GM12873 (cell line): ENCODE measurements around the gene MRTFA.

Experiments used
- CTCF ChIP-seq: IDR thresholded peaks from 2 replicates; pipeline ENCODE4 v1.5.1; 2012; ENCODE audit warnings: low read depth, mild to moderate bottlenecking, moderate library complexity, low read length, control low read depth; ENCODE audit not compliant: insufficient read depth; ENCODE audit errors: missing control alignments

MRTFA gene

DNA sequence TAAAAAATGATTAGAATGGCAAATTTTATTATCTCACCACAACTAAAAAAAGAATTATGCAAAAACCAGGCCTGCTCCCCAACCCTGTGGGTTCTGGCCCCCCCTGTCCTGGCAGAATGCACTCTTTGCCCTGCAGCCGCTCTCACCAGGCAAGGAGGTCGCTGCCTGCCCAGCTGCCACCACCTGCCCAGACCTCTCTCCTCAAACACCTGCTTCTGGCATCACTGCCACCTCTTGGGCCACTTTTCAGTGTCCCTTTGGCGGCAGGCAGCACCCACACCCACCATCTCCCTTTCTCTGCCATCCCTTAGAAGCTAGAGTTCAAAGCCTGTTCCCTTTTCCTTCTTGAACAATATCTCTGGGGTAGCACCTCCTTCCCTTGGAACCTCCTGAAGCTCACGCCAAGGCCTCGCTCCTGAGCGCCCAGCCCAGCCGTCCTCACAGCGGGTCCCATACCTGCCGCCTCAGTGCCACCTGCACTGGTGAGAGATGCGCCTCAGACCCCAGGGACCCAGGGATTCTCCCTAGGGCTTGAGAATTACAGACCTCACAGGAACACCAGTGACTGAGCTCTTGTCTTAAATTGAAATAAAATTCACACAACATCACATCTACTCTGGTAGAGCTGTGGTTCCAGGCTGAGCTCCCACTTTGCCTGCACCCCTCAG is 221.5 kb downstream of the MRTFA start:
- TF ChIP-seq CTCF = no peak

GRCh38 chr22:40414311-40414710 is 222.2 kb downstream of the MRTFA start:
- TF ChIP-seq CTCF = no peak

- no peak for TF ChIP-seq CTCF
Observed at GRCh38 chr22:40413873-40414272, 222.6 kb downstream of the MRTFA start.

DNA sequence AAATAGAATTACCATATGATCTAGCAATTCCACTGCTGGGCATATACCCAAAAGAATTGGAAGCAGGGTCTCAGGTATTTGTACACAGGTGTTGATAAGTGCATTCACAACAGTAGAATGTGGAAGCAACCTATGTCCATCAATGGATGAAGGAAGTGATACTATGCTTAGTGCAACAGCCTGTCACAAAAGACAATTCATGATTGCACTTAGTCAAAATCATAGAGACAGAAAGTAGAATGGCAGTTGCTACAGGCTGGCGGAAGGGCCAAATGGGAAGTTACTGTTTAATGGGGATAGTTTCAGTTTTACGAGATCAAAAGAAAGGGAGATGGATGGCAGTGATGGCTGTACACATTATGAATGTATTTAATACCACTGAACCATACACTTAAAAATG is 224.1 kb downstream of the MRTFA start:
- TF ChIP-seq CTCF = no peak

DNA sequence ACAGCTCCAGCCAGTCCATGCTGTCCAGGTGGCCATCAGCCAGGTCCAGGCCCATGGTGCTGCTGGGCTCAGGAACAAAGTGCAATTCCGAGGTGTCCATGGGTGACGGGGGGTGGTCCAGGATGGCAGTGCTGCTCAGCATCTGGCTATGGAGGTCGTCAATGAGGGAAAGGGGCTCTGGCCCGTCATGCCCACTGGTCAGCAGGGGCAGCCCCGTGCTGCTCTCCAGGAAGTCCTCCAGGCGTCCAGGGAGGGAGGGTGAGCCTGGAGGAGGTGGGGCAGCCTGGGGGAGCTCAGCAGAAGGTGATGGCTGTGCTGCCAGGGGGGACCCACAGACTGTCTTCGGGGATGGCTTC is 225.0 kb downstream of the MRTFA start:
- no peak for TF ChIP-seq CTCF

DNA sequence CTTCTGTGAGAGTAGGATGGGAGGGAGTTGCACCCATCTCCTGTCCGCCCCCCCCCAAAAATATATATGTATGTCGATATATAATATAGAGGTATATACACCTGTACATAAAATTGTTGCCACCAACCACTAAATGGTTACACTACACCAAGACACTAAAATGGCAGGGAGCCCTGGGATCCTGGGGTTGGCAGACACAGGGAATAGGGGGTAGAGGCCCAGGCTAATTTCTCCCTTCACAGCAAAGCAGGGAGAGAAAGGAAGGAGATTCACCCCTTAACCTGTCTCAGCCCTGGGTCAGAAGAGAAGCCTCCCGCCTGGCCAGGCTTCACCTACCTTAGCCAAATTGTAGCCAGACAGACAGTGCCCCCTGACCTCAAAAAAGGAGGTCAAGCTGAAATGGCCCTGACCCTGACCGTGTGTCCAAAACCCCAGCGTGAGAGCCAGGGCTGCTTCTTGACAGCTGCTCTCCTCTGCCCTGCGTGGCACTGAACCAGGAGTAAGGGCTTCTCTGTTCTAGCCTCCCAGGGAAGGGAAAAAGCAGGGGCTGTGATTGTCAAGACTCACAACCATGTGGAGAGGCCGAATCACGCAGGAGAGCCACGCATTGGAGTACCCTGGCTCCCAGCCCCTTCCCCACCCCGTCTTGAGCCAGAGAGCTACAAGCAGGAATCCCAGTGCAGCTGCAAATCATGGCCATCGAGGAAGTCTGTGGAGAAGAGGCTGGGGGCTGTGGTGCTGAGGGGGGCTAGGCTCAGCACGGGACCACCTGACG is 225.6 kb downstream of the MRTFA start:
- TF ChIP-seq CTCF = no peak

DNA sequence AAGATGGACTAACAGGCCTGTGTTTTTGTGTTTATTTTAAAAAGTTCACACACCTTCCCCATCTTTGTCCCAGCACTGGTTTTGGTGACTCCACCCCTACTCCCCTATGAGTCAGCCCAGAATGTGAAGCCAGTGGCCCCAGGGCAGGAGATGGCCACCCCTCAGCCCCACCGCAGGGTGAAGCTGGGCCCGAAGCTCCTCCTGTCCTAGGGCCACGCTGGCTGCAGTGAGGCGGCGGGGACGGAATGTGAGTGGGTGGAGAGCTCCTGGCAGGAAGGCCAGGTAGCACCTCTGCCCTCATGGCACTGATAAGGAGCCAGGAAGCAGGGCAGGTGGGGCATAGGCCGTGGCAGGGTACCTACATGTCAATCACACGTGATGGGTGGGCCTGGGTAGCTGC is 226.2 kb downstream of the MRTFA start:
- TF ChIP-seq CTCF = no peak
